Measurements from ENCODE around the gene SCIN. TPM values are rescaled to one million over a fixed set of nuclear protein-coding genes. Genes with fewer than 3 reads are reported as not detected.
"Not testable (repeated sequence)": the region's sequence is repeated elsewhere in the genome, so short reads cannot be mapped to it uniquely, and the experiment has no call there.

SCIN gene
- polyA plus RNA-seq, 1 of the 3 experiments (the other 2 are of a cell fraction), result 0.02 TPM

DNA sequence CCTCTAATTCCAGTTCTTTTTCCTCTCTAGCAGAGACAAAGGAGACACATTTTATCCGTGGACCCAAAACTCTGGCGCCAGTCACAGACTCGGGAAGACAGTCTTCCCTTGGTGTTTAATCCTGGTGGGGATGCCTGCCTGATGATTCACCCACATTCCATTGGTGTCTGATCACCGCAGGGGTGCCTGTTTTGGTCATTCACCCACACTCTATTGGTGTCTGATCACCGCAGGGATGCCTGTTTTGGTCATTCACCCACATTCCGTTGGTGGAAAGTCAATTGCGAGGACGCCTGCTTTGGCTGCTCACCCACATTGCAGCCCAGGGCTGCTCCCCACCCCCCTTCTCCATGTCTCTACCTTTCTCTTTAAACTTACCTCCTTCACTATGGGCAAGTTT, 89.9 kb downstream of the SCIN start:
- DNase-seq, POLR2A ChIA-PET: not testable (repeated sequence)

DNA sequence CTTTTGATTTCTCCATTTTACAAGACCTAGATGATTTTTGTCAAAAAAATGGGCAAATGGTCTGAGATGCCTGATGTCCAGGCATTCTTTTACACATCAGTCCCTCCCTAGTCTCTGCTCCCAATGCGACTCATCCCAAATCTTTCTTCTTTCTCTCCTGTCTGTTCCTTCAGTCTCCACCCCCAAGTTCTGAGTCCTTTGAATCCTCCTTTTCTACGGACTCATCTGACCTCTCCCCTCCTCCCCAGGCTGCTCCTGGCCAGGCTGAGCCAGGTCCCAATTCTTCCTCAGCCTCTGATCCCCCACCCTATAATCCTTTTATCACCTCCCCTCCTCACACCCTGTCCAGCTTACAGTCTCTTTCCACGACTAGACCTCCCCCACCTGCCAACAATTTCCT, 90.5 kb downstream of the SCIN start:
- H3K27me3 ChIP-seq (ENCODE audit: insufficient read depth); H3K9me3 ChIP-seq; H3K36me3 ChIP-seq (replicated peaks in 1 of 2; ENCODE audit: control insufficient read depth in 1 of 2, insufficient read depth in 2 of 2, low read length in 1 of 2); H3K79me2 ChIP-seq (ENCODE audit: insufficient read depth); H4K20me1 ChIP-seq (ENCODE audit: insufficient read depth); CTCF ChIA-PET; H3K4me3 ChIP-seq (ENCODE audit: low read depth in 2 of 2, low read length in 1 of 2); DNase-seq; H3K9me2 ChIP-seq; POLR2A ChIA-PET; H3F3A ChIP-seq (replicated peaks; ENCODE audit: insufficient read depth): not testable (repeated sequence)
- H3K4me1 ChIP-seq (ENCODE audit: control insufficient read depth in 1 of 2, insufficient read depth in 2 of 2, low read depth in 1 of 2, low read length in 1 of 2), result peaks cover 0 to 14% of the 10 kb centered on the region in 2 experiments; a peak in 2 of 4 replicates
- peak overlapping the region; percentile 71 for H3K4me2 ChIP-seq
- H2AFZ ChIP-seq (ENCODE audit: low read depth), result peak overlapping the region; percentile 81
- peak overlapping the region in 1 of 2 experiments; percentile 77; a peak in 2 of 4 replicates for H3K27ac ChIP-seq (ENCODE audit: low read depth in 2 of 2, low read length in 1 of 2)
- peak overlapping the region; percentile 57 for H3K9ac ChIP-seq
- 0 out of 2 replicates have a peak, but pooled peaks have one; percentile 5 for TF ChIP-seq RXRA (IDR thresholded peaks at IDR 0.05; ENCODE audit: borderline replicate concordance, low read depth)
- WGBS (ENCODE audit: low lambda C conversion rate), result 39% methylated on average over 3 of the region's 3 CpGs

More for the DNA sequence above, 89.9 kb downstream of the SCIN start:
- H3K9ac ChIP-seq, result peak overlapping the region; percentile 57; the same call in 1 of the 2 replicates
- H2AFZ ChIP-seq (ENCODE audit: low read depth), result peak overlapping the region; percentile 81
- H3K9me2 ChIP-seq; H4K20me1 ChIP-seq (ENCODE audit: insufficient read depth); H3K79me2 ChIP-seq (ENCODE audit: insufficient read depth); H3K27me3 ChIP-seq (ENCODE audit: insufficient read depth); H3K9me3 ChIP-seq; H3K36me3 ChIP-seq (replicated peaks in 1 of 2; ENCODE audit: control insufficient read depth in 1 of 2, insufficient read depth in 2 of 2, low read length in 1 of 2); CTCF ChIA-PET; H3K4me3 ChIP-seq (ENCODE audit: low read depth in 2 of 2, low read length in 1 of 2): not testable (repeated sequence)
- TF ChIP-seq, protein P1, sequence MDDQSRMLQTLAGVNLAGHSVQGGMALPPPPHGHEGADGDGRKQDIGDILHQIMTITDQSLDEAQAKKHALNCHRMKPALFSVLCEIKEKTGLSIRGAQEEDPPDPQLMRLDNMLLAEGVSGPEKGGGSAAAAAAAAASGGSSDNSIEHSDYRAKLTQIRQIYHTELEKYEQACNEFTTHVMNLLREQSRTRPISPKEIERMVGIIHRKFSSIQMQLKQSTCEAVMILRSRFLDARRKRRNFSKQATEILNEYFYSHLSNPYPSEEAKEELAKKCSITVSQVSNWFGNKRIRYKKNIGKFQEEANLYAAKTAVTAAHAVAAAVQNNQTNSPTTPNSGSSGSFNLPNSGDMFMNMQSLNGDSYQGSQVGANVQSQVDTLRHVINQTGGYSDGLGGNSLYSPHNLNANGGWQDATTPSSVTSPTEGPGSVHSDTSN (IDR thresholded peaks at IDR 0.05), result peak; percentile 77
- TF ChIP-seq POLR2AphosphoS5 (IDR thresholded peaks at IDR 0.05; ENCODE audit: low read depth, low read length) (peak; percentile 56; the same call in 1 of the 2 replicates), SIN3A (IDR thresholded peaks at IDR 0.05; ENCODE audit: borderline replicate concordance, low read depth, low read length) (0 out of 2 replicates have a peak, but pooled peaks have one; percentile 27), TEAD4 (IDR thresholded peaks at IDR 0.05; ENCODE audit: borderline replicate concordance, insufficient read depth) (peak; percentile 98), FOXM1 (IDR thresholded peaks at IDR 0.05; ENCODE audit: low read depth) (peak; percentile 84), FOSL2 (IDR thresholded peaks at IDR 0.05; ENCODE audit: borderline replicate concordance, low read depth) (peak; percentile 97), MEF2A (IDR thresholded peaks at IDR 0.05; ENCODE audit: borderline replicate concordance, low read depth) (0 out of 2 replicates have a peak, but pooled peaks have one; percentile 48), JUND (IDR thresholded peaks at IDR 0.05) (peak; percentile 98), EP300 (IDR thresholded peaks at IDR 0.05; ENCODE audit: borderline replicate concordance in 1 of 2, low read depth in 1 of 2, low read length in 1 of 2) (peak in 1 of 2 experiments; percentile 96; a peak in 2 of 4 replicates), RXRA (IDR thresholded peaks at IDR 0.05; ENCODE audit: borderline replicate concordance, low read depth) (peak; percentile 56; the same call in 1 of the 2 replicates), TCF12 (IDR thresholded peaks at IDR 0.05) (peak; percentile 90), NFIC (IDR thresholded peaks at IDR 0.05; ENCODE audit: borderline replicate concordance) (peak; percentile 89)
- TF ChIP-seq, protein P2, sequence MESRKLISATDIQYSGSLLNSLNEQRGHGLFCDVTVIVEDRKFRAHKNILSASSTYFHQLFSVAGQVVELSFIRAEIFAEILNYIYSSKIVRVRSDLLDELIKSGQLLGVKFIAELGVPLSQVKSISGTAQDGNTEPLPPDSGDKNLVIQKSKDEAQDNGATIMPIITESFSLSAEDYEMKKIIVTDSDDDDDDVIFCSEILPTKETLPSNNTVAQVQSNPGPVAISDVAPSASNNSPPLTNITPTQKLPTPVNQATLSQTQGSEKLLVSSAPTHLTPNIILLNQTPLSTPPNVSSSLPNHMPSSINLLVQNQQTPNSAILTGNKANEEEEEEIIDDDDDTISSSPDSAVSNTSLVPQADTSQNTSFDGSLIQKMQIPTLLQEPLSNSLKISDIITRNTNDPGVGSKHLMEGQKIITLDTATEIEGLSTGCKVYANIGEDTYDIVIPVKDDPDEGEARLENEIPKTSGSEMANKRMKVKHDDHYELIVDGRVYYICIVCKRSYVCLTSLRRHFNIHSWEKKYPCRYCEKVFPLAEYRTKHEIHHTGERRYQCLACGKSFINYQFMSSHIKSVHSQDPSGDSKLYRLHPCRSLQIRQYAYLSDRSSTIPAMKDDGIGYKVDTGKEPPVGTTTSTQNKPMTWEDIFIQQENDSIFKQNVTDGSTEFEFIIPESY (IDR thresholded peaks at IDR 0.05; ENCODE audit: borderline replicate concordance, low read depth), result 0 out of 2 replicates have a peak, but pooled peaks have one; percentile 46
- TF ChIP-seq, protein P3, sequence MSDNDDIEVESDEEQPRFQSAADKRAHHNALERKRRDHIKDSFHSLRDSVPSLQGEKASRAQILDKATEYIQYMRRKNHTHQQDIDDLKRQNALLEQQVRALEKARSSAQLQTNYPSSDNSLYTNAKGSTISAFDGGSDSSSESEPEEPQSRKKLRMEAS (IDR thresholded peaks at IDR 0.05; ENCODE audit: low read depth), result peak; percentile 58; the same call in 1 of the 2 replicates
- 8% methylated on average over 8 of the region's 8 CpGs for WGBS (ENCODE audit: low lambda C conversion rate)
- H3K4me1 ChIP-seq (ENCODE audit: control insufficient read depth in 1 of 2, insufficient read depth in 2 of 2, low read depth in 1 of 2, low read length in 1 of 2), result peaks cover 0 to 14% of the 10 kb centered on the region in 2 experiments; a peak in 2 of 4 replicates
- H3K4me2 ChIP-seq, result peak overlapping the region; percentile 71
- peak overlapping the region in 1 of 2 experiments; percentile 77; a peak in 2 of 4 replicates for H3K27ac ChIP-seq (ENCODE audit: low read depth in 2 of 2, low read length in 1 of 2)
- peaks cover 15% of the 10 kb centered on the region for H3F3A ChIP-seq (replicated peaks; ENCODE audit: insufficient read depth)

Measured in SK-N-SH (cell line).